Peyer's patch (tissue), 4 donors: Measurements from ENCODE around the gene CCDC3. TPM values are rescaled to one million over a fixed set of nuclear protein-coding genes. Genes with fewer than 3 reads are reported as not detected.

Source experiments
- DNase-seq, 3 donors: peaks; one replicate each; pipeline ENCODE4 v3.0.0-alpha.2; 2017 to 2019
- H3K27ac ChIP-seq, 4 donors: fragments of 200-600 bp; sonication (generic); one replicate each; pipeline ENCODE4 v1.5.1; 2016 to 2019
- H3K27me3 ChIP-seq, 2 donors: fragments of 200-600 bp; sonication (generic); one replicate each; pipeline ENCODE4 v1.5.1; 2019
- H3K36me3 ChIP-seq, 3 donors: fragments of 200-600 bp; sonication (generic); one replicate each; pipeline ENCODE4 v1.5.1; 2016 to 2019
- H3K4me1 ChIP-seq, 4 donors: fragments of 200-600 bp; sonication (generic); one replicate each; pipeline ENCODE4 v1.5.1; 2016 to 2019
- H3K4me3 ChIP-seq, 4 donors: fragments of 200-600 bp; sonication (generic); 1 replicate in 3 of 4; 2 replicates in 1 of 4; pipeline ENCODE4 v1.5.1; 2016 to 2019; ENCODE audit warnings: mild to moderate bottlenecking in 1 of 4
- H3K9me3 ChIP-seq, 4 donors: fragments of 200-600 bp; sonication (generic); one replicate each; pipeline ENCODE4 v1.5.1; 2016 to 2019; ENCODE audit warnings: mild to moderate bottlenecking in 1 of 4
- CTCF ChIP-seq, 6 experiments: fragments of 450-650 bp in 4 of 6; fragments of 200-600 bp in 2 of 6; sonication (generic) in 1 of 6; IDR thresholded peaks; one replicate each; pipeline ENCODE4 v1.5.1; 2017 to 2019; ENCODE audit warnings: antibody characterized with exemption in 6 of 6, mild to moderate bottlenecking in 3 of 6, moderate library complexity in 1 of 6
- POLR2A ChIP-seq, 2 donors: fragments of 450-650 bp; IDR thresholded peaks; one replicate each; pipeline ENCODE4 v1.5.1; 2017; ENCODE audit warnings: antibody characterized with exemption in 2 of 2, mild to moderate bottlenecking in 2 of 2, moderate library complexity in 2 of 2
- total RNA-seq, 4 donors: library from RNA; depleted of rRNA; stranded (reverse); fragments of >200 nt; gene quantifications; one replicate each; pipeline ENCODE4 v1.1.0, GENCODE V29; 2016

CCDC3 gene
- total RNA-seq, 4 donors from 2014 or later = 1.1 to 3.9 (median 2.7) TPM

- no peaks in the 10 kb centered on the region for H3K9me3 ChIP-seq
- no peak overlapping the region for H3K27ac ChIP-seq
- TF ChIP-seq POLR2A (IDR thresholded peaks at IDR 0.05) (no peak), CTCF (IDR thresholded peaks at IDR 0.05) (no peak)
- H3K27me3 ChIP-seq = no peaks in the 10 kb centered on the region
- DNase-seq = no peak
- H3K4me3 ChIP-seq = no peak overlapping the region
- no peaks in the 10 kb centered on the region for H3K36me3 ChIP-seq
- H3K4me1 ChIP-seq = no peaks in the 10 kb centered on the region
Measured at GRCh38 chr10:12924911-12925310, 76.6 kb downstream of the CCDC3 start.

GRCh38 chr10:12922117-12922900 lies 79.2 kb downstream of the CCDC3 start:
- Histone ChIP-seq H3K9me3 (no peaks in the 10 kb centered on the region), H3K4me3 (no peak overlapping the region), H3K27ac (no peak overlapping the region), H3K36me3 (no peaks in the 10 kb centered on the region), H3K27me3 (no peaks in the 10 kb centered on the region), H3K4me1 (no peaks in the 10 kb centered on the region)
- TF ChIP-seq CTCF (IDR thresholded peaks at IDR 0.05) (no peak), POLR2A (IDR thresholded peaks at IDR 0.05) (no peak)
- DNase-seq = no peak

- Histone ChIP-seq H3K27me3 (no peaks in the 10 kb centered on the region), H3K4me3 (no peak overlapping the region), H3K9me3 (no peaks in the 10 kb centered on the region), H3K4me1 (no peaks in the 10 kb centered on the region), H3K27ac (no peak overlapping the region), H3K36me3 (no peaks in the 10 kb centered on the region)
- no peak for DNase-seq
- TF ChIP-seq CTCF (IDR thresholded peaks at IDR 0.05) = no peak
- no peak for TF ChIP-seq POLR2A (IDR thresholded peaks at IDR 0.05)
Measured at GRCh38 chr10:12921163-12921562, 80.3 kb downstream of the CCDC3 start.

- Histone ChIP-seq H3K4me3 (no peak overlapping the region), H3K4me1 (no peaks in the 10 kb centered on the region), H3K27ac (no peak overlapping the region), H3K9me3 (no peaks in the 10 kb centered on the region), H3K27me3 (no peaks in the 10 kb centered on the region), H3K36me3 (no peaks in the 10 kb centered on the region)
- DNase-seq = no peak
- TF ChIP-seq CTCF (IDR thresholded peaks at IDR 0.05) (no peak), POLR2A (IDR thresholded peaks at IDR 0.05) (no peak)
Measured at GRCh38 chr10:12919574-12919973, 81.9 kb downstream of the CCDC3 start.

- H3K9me3 ChIP-seq = no peaks in the 10 kb centered on the region
Measured at GRCh38 chr10:12916587-12916986, 84.9 kb downstream of the CCDC3 start.

GRCh38 chr10:12915637-12916168 lies 85.8 kb downstream of the CCDC3 start:
- Histone ChIP-seq H3K36me3 (no peaks in the 10 kb centered on the region), H3K9me3 (no peaks in the 10 kb centered on the region), H3K4me3 (no peak overlapping the region), H3K27me3 (no peaks in the 10 kb centered on the region), H3K4me1 (no peaks in the 10 kb centered on the region), H3K27ac (no peak overlapping the region)
- no peak for DNase-seq
- TF ChIP-seq POLR2A (IDR thresholded peaks at IDR 0.05) (no peak), CTCF (IDR thresholded peaks at IDR 0.05) (no peak)

More at GRCh38 chr10:12916587-12916986, 84.9 kb downstream of the CCDC3 start:
- H3K27me3 ChIP-seq = no peaks in the 10 kb centered on the region
- DNase-seq = no peak
- H3K4me1 ChIP-seq = no peaks in the 10 kb centered on the region
- no peak overlapping the region for H3K4me3 ChIP-seq
- no peak overlapping the region for H3K27ac ChIP-seq
- no peak for TF ChIP-seq POLR2A (IDR thresholded peaks at IDR 0.05)
- H3K36me3 ChIP-seq = no peaks in the 10 kb centered on the region
